Fibroblast of villous mesenchyme (primary cell): ENCODE results near the gene SEMA3F. TPM values are rescaled to one million over a fixed set of nuclear protein-coding genes. Genes with fewer than 3 reads are reported as not detected.

Experiments used
- DNase-seq: peaks from one replicate; pipeline ENCODE4 v3.0.0-alpha.2; 2010; ENCODE audit warnings: low read depth
- H3K4me3 ChIP-seq: 2 replicates; pipeline ENCODE4 v1.5.1; 2011; ENCODE audit warnings: low read depth, mild to moderate bottlenecking, low read length
- total RNA-seq: library from RNA; depleted of rRNA; stranded (reverse); fragments of >200 nt; gene quantifications from 2 replicates; pipeline ENCODE4 v1.2.3, GENCODE V29; 2012
- TF ChIP-seq, protein P1 (sequence below): IDR thresholded peaks from 2 replicates; pipeline ENCODE4 v1.5.1; 2012; ENCODE audit warnings: low read depth, mild to moderate bottlenecking, low read length; ENCODE audit not compliant: insufficient read depth

Gene SEMA3F
- total RNA-seq, 1 donor, result 0.86 TPM

DNA sequence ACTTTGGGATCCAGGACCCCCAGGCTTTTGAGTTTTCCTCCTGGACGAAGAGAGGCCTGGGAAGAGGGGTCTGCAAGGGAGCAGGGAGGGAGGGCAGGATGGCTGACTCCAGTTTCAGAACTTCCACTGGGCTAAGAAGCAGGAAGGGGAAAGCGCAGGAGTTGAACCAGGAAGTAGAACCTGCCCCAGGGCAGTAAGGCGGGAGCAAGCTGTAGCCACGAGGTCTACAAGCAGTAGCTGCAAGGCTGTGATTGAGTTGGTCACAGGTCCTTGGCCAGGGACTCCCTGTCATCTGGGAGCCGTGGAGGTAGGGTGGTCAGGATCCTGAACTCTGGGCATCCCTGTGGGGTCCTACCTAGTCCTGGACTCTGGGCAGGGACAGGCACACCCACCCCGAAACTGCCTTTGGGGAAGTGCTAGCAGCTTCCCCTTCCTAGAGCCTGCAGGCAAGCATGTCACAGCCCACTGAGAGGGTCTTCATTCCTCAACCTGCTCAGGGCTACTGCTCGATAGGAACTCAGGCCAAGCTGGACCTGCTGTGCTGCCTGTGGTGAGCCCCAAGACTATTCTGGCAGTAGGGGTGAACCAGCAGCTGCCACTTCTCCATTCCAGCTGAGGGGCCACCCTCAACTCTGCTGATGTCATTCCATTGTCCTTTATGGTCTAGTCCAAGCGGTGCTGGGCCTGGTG lies 75.1 kb downstream of the SEMA3F start:
- TF ChIP-seq, protein P1, sequence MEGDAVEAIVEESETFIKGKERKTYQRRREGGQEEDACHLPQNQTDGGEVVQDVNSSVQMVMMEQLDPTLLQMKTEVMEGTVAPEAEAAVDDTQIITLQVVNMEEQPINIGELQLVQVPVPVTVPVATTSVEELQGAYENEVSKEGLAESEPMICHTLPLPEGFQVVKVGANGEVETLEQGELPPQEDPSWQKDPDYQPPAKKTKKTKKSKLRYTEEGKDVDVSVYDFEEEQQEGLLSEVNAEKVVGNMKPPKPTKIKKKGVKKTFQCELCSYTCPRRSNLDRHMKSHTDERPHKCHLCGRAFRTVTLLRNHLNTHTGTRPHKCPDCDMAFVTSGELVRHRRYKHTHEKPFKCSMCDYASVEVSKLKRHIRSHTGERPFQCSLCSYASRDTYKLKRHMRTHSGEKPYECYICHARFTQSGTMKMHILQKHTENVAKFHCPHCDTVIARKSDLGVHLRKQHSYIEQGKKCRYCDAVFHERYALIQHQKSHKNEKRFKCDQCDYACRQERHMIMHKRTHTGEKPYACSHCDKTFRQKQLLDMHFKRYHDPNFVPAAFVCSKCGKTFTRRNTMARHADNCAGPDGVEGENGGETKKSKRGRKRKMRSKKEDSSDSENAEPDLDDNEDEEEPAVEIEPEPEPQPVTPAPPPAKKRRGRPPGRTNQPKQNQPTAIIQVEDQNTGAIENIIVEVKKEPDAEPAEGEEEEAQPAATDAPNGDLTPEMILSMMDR, result no peak
- DNase-seq, result no peak

DNA sequence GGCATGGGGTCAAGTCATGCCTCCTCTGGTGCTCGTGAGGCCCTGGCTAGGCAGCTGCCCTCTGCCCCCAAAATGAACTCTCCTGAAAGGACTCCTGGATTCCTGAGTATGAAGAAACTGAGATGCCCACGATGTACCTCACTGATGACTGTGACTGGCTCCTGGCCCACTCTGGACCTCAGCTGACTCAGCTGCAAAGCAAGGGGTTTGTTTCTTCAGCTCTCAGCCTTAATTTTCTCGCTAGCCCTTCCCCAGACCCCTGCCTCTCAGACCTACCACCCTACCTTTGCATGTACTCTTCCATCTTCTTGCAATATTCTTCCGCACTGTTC lies 75.6 kb downstream of the SEMA3F start:
- H3K4me3 ChIP-seq, result no peak overlapping the region
- TF ChIP-seq, protein P1, result no peak
- DNase-seq, result no peak

More for the DNA sequence above, 75.1 kb downstream of the SEMA3F start:
- H3K4me3 ChIP-seq, result no peak overlapping the region

DNA sequence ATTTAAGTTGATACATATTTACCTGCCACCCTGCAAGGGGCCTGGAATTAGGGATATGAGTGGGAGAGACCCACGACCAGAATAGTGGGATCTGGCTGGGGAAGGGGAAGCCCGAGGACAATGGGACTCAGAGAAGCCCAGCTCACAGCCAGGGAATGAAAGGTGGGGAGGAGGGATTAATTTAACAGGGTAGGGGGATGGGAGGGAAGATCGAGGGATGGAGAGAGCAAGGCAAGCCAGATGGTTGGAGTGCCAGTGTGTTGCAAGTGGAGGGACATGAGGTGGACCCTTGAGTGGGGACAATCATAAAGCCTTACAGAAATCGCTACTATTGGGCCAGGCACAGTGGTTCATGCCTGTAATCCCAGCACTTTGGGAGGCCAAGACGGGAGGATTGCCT lies 76.5 kb downstream of the SEMA3F start:
- no peak for DNase-seq
- no peak overlapping the region for H3K4me3 ChIP-seq
- TF ChIP-seq, protein P1, result no peak

DNA sequence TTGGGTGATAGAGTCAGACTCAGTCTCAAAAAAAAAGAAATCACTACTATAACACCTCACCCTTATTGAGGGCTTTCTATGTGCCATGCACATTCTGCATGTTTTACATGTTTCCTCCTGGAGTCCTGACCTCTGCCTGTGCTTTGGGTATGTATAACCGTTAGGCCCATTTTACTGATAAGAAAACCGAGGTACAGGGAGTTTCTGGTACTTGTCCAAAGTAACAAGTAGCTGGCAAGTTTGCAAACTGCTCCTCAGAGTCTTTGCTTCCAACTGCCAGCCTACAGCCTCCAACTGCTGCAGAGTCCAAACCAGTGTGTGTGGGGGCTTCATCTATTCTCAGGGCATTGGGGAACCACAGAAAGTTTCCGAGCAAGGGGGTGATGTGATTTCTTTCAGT lies 77.2 kb downstream of the SEMA3F start:
- TF ChIP-seq, protein P1, result no peak
- no peak for DNase-seq
- H3K4me3 ChIP-seq, result no peak overlapping the region

DNA sequence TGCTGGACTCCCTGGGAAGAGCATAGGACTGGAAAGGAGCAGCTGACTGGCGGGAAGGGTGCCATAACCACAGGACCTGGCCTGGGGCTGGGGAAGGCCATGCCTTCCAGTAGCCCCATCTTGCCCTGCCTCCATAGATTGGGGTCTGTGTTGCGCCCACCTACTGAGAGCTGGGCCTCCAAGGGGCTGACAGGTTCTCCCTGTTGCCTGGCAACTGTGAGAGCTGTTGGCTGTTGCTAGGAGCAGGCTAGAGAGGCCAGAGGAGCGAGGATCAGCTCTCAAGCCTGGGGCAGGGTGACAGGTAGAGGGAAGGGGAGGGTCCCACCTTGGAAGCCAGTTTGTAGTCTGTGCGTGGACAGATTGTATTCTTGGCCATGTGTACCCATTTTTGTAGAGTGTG lies 78.1 kb downstream of the SEMA3F start:
- no peak overlapping the region for H3K4me3 ChIP-seq
- TF ChIP-seq, protein P1, result no peak
- no peak for DNase-seq

DNA sequence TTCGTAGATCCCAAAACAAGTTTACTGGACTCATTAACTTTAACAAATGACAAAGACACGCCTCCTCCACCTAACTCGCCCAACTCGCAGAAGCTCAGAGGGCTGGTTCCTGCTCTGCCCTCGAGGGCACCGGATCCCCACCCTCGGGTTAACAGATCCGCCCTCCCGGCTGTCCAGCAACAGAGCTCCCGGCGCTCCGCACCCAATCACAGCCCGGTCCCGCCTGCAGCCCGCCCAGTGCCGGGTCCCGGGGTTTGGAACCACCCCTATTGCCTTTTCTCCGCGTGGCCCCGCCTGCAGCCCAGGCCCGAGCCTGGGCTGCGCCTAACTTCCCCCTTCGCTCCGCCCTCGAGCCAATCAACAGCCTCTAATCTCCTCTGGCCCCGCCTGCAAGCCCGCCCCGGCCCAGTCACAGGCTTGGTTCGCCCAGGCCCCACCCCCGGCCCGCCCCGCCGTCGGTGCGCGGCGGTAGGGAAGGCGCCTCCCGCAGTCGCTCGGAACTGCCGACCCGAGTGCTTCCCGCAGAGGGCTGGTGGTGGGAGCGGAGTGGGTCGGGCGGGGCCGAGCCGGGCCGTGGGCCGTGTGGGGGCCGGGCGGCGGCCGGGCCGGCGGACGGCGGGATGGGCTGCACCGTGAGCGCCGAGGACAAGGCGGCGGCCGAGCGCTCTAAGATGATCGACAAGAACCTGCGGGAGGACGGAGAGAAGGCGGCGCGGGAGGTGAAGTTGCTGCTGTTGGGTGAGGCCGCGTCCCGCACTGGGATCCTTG lies 80.8 kb downstream of the SEMA3F start, which contains the start of gene GNAI2:
Gene GNAI2 (plus strand): TSS at position 489 of the 768 bp plus-strand sequence. CDS start 132 bp downstream, at position 621.
- peak within 1 kb of the TSS; percentile 96 for H3K4me3 ChIP-seq
- peak; percentile 99 for DNase-seq
- TF ChIP-seq, protein P1, result no peak
